HG02798 (cell line): ENCODE data around the gene TIMM10B.
A peak's percentile ranks its signal among the peaks of the same experiment; 100 is the strongest.

Source experiments
- ATAC-seq: cut with Tn5 transposase; IDR thresholded peaks from one replicate; pipeline ENCODE4 v1.9.1; 2021; ENCODE audit warnings: mild to moderate bottlenecking; ENCODE audit not compliant: unreplicated experiment, poor library complexity

Gene TIMM10B

GRCh38 chr11:6468712-6469495, 12.4 kb upstream of the TIMM10B start:
- ATAC-seq = peak; percentile 77

- no peak for ATAC-seq
Observed at GRCh38 chr11:6469599-6469998, 11.7 kb upstream of the TIMM10B start.

GRCh38 chr11:6472934-6473333, 8.4 kb upstream of the TIMM10B start:
- ATAC-seq = no peak

- ATAC-seq = peak; percentile 85
Observed at GRCh38 chr11:6473451-6474412, 7.6 kb upstream of the TIMM10B start, which contains the start of gene TRIM3. Gene TRIM3 (minus strand): TSS chr11:6473941. CDS start chr11:6465695, 8,246 bp downstream.

GRCh38 chr11:6474413-6474792, 6.9 kb upstream of the TIMM10B start:
- no peak for ATAC-seq

GRCh38 chr11:6474806-6475500, 6.3 kb upstream of the TIMM10B start:
- ATAC-seq = no peak

GRCh38 chr11:6475936-6476335, 5.4 kb upstream of the TIMM10B start:
- no peak for ATAC-seq

GRCh38 chr11:6476571-6476970, 4.7 kb upstream of the TIMM10B start:
- ATAC-seq = no peak

GRCh38 chr11:6480299-6480914, 894 bp upstream of the TIMM10B start:
- no peak for ATAC-seq

GRCh38 chr11:6481924-6482275, 599 bp downstream of the TIMM10B start:
- ATAC-seq = peak; percentile 0

- ATAC-seq = no peak
Observed at GRCh38 chr11:6482441-6482840, 1.1 kb downstream of the TIMM10B start.

GRCh38 chr11:6483015-6483414, 1.7 kb downstream of the TIMM10B start:
- ATAC-seq = no peak

GRCh38 chr11:6485661-6486060, 4.4 kb downstream of the TIMM10B start:
- no peak for ATAC-seq

GRCh38 chr11:6486256-6486655, 5.0 kb downstream of the TIMM10B start:
- ATAC-seq = no peak

GRCh38 chr11:6486938-6487337, 5.6 kb downstream of the TIMM10B start:
- ATAC-seq = no peak

GRCh38 chr11:6488342-6488741, 7.0 kb downstream of the TIMM10B start:
- ATAC-seq = no peak

- no peak for ATAC-seq
Observed at GRCh38 chr11:6488821-6489220, 7.5 kb downstream of the TIMM10B start.

- no peak for ATAC-seq
Observed at GRCh38 chr11:6489306-6489705, 8.0 kb downstream of the TIMM10B start.

- ATAC-seq = no peak
Observed at GRCh38 chr11:6497069-6497839, 16.0 kb downstream of the TIMM10B start, which contains the start of gene DNHD1. Gene DNHD1 (plus strand): TSS chr11:6497280. CDS start chr11:6498216, 936 bp downstream.
